Vagina (tissue), 2 donors: ENCODE measurements around the gene QRICH1. TPM values are rescaled to one million over a fixed set of nuclear protein-coding genes. Genes with fewer than 3 reads are reported as not detected.

Experiments used
- DNase-seq, 2 donors: peaks; one replicate each; pipeline ENCODE4 v3.0.0-alpha.2; 2017; ENCODE audit errors: extremely low spot score in 2 of 2
- H3K27ac ChIP-seq: fragments of 200-600 bp; sonication (generic); one replicate; pipeline ENCODE4 v1.5.1; 2019
- H3K27me3 ChIP-seq: fragments of 200-600 bp; sonication (generic); one replicate; pipeline ENCODE4 v1.5.1; 2019
- H3K36me3 ChIP-seq, 2 donors: fragments of 200-600 bp; sonication (generic); one replicate each; pipeline ENCODE4 v1.5.1; 2017 to 2019
- H3K4me1 ChIP-seq: fragments of 200-600 bp; sonication (generic); one replicate; pipeline ENCODE4 v1.5.1; 2019
- H3K4me3 ChIP-seq, 2 donors: fragments of 200-600 bp; sonication (generic); 1 replicate in 1 of 2; 2 replicates in 1 of 2; pipeline ENCODE4 v1.5.1; 2016 to 2019
- H3K9me3 ChIP-seq: fragments of 200-600 bp; sonication (generic); one replicate; pipeline ENCODE4 v1.5.1; 2019
- CTCF ChIP-seq, 3 experiments: fragments of 450-650 bp in 2 of 3; fragments of 200-600 bp in 1 of 3; sonication (generic) in 1 of 3; IDR thresholded peaks; one replicate each; pipeline ENCODE4 v1.5.1; 2017 to 2019; ENCODE audit warnings: antibody characterized with exemption in 3 of 3, mild to moderate bottlenecking in 2 of 3, moderate library complexity in 2 of 3
- POLR2A ChIP-seq, 2 donors: fragments of 450-650 bp; IDR thresholded peaks; one replicate each; pipeline ENCODE4 v1.6.1; 2017; ENCODE audit warnings: antibody characterized with exemption in 2 of 2, mild to moderate bottlenecking in 2 of 2, moderate library complexity in 2 of 2
- POLR2AphosphoS5 ChIP-seq, 2 donors: sonication (generic); formaldehyde crosslinking; IDR thresholded peaks; one replicate each; pipeline ENCODE4 v1.9.0; 2017; ENCODE audit warnings: antibody characterized with exemption in 2 of 2, mild to moderate bottlenecking in 2 of 2, low read depth in 1 of 2; ENCODE audit not compliant: insufficient read depth in 1 of 2
- intact Hi-C: fragments of 100-400 bp; cut with DNase I; formaldehyde crosslinking; loops from one replicate; pipeline ENCODE4 v1.15.1; 2023
- total RNA-seq: library from RNA; depleted of rRNA; stranded (reverse); fragments of >200 nt; gene quantifications from one replicate; pipeline ENCODE4 v1.2.3, GENCODE V29; 2016

The QRICH1 gene
- total RNA-seq: 124 TPM

GRCh38 chr3:49093853-49094767 is at the start of gene QRICH1:
TSS of gene QRICH1 (minus strand) at chr3:49094071. CDS start at chr3:49077017, 17,054 bp downstream.
- no peaks in the 10 kb centered on the region for H3K27me3 ChIP-seq
- H3K27ac ChIP-seq: peak within 1 kb of the TSS; percentile 98
- peaks cover 0 to 23% of the 10 kb centered on the region in 2 donors for H3K36me3 ChIP-seq
- H3K4me1 ChIP-seq: peaks cover 52% of the 10 kb centered on the region
- intact Hi-C loops: loop anchor here (5.0 kb wide), 1 partner anchor 87 kb away; the partner anchor contains the start of gene WDR6
- H3K4me3 ChIP-seq: peak within 1 kb of the TSS; percentile 80 to 96
- no peaks in the 10 kb centered on the region for H3K9me3 ChIP-seq
- DNase-seq: peak in 1 of 2 donors; percentile 98
- peak in 1 of 3 experiments; percentile 23 for TF ChIP-seq CTCF (IDR thresholded peaks at IDR 0.05)
- TF ChIP-seq POLR2A (IDR thresholded peaks at IDR 0.05): peak in 1 of 2 donors; percentile 69
- peak; percentile 80 to 91 for TF ChIP-seq POLR2AphosphoS5 (IDR thresholded peaks at IDR 0.05; ENCODE audit: insufficient read depth in 1 of 2, low read depth in 1 of 2)

GRCh38 chr3:49140080-49140479 is 46.2 kb upstream of the QRICH1 start:
- H3K27ac ChIP-seq: no peak overlapping the region
- intact Hi-C loops: no loop called here

GRCh38 chr3:49135499-49135898 is 41.6 kb upstream of the QRICH1 start:
- peaks cover 0 to 6% of the 10 kb centered on the region in 2 donors for H3K36me3 ChIP-seq
- H3K9me3 ChIP-seq: no peaks in the 10 kb centered on the region
- intact Hi-C loops: no loop called here
- H3K27me3 ChIP-seq: no peaks in the 10 kb centered on the region
- no peak overlapping the region for H3K27ac ChIP-seq
- TF ChIP-seq POLR2A (IDR thresholded peaks at IDR 0.05): no peak
- no peak for TF ChIP-seq POLR2AphosphoS5 (IDR thresholded peaks at IDR 0.05; ENCODE audit: insufficient read depth in 1 of 2, low read depth in 1 of 2)
- TF ChIP-seq CTCF (IDR thresholded peaks at IDR 0.05): no peak
- peaks cover 26% of the 10 kb centered on the region for H3K4me1 ChIP-seq
- H3K4me3 ChIP-seq: no peak overlapping the region
- DNase-seq: no peak

More at GRCh38 chr3:49140080-49140479, 46.2 kb upstream of the QRICH1 start:
- TF ChIP-seq POLR2AphosphoS5 (IDR thresholded peaks at IDR 0.05; ENCODE audit: insufficient read depth in 1 of 2, low read depth in 1 of 2) (no peak), POLR2A (IDR thresholded peaks at IDR 0.05) (no peak), CTCF (IDR thresholded peaks at IDR 0.05) (no peak)
- Histone ChIP-seq H3K4me3 (no peak overlapping the region), H3K27me3 (no peaks in the 10 kb centered on the region), H3K9me3 (no peaks in the 10 kb centered on the region), H3K4me1 (no peaks in the 10 kb centered on the region), H3K36me3 (no peaks in the 10 kb centered on the region)
- no peak for DNase-seq

- TF ChIP-seq POLR2A (IDR thresholded peaks at IDR 0.05) (no peak), POLR2AphosphoS5 (IDR thresholded peaks at IDR 0.05; ENCODE audit: insufficient read depth in 1 of 2, low read depth in 1 of 2) (no peak), CTCF (IDR thresholded peaks at IDR 0.05) (no peak)
- intact Hi-C loops: no loop called here
- H3K9me3 ChIP-seq: no peaks in the 10 kb centered on the region
- H3K36me3 ChIP-seq: peaks cover 0 to 6% of the 10 kb centered on the region in 2 donors
- peaks cover 34% of the 10 kb centered on the region for H3K4me1 ChIP-seq
- no peaks in the 10 kb centered on the region for H3K27me3 ChIP-seq
- H3K27ac ChIP-seq: peak overlapping the region; percentile 93
- no peak for DNase-seq
- peak overlapping the region; percentile 87 to 90 for H3K4me3 ChIP-seq
Measured at GRCh38 chr3:49134471-49135265, 40.8 kb upstream of the QRICH1 start.
